Gastrocnemius medialis (tissue), 4 donors: ENCODE measurements around the gene TERT.
"Not testable (repeated sequence)": the region's sequence is repeated elsewhere in the genome, so short reads cannot be mapped to it uniquely, and the experiment has no call there.

ENCODE experiments used
- POLR2A ChIP-seq, 2 donors: fragments of 450-650 bp; IDR thresholded peaks; one replicate each; pipeline ENCODE4 v1.6.1; 2017; ENCODE audit warnings: antibody characterized with exemption in 2 of 2, mild to moderate bottlenecking in 2 of 2, moderate library complexity in 2 of 2
- TF ChIP-seq, protein P1 (sequence below), 5 experiments: fragments of 450-650 bp in 3 of 5; fragments of 200-600 bp in 2 of 5; sonication (generic) in 2 of 5; IDR thresholded peaks in 4 of 5; conservative IDR thresholded peaks in 1 of 5; 1 replicate in 4 of 5; 2 replicates in 1 of 5; pipeline ENCODE4 v1.5.1; 2016 to 2019; ENCODE audit warnings: antibody characterized with exemption in 5 of 5, mild to moderate bottlenecking in 3 of 5, moderate library complexity in 3 of 5

DNA sequence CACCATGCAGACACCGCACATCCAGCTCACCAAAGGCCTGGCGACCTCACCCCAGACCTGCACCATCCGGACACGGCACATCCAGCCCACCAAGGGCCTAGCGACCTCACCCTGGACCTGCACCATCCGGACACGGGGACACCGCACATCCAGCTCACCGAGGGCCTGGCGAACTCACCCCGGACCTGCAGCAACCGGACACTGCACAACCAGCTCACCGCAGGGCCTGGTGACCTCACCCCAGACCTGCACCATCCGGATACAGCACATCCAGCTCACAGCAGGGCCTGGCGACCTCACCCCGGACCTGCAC, 11.2 kb downstream of the TERT start:
- TF ChIP-seq, protein P1, sequence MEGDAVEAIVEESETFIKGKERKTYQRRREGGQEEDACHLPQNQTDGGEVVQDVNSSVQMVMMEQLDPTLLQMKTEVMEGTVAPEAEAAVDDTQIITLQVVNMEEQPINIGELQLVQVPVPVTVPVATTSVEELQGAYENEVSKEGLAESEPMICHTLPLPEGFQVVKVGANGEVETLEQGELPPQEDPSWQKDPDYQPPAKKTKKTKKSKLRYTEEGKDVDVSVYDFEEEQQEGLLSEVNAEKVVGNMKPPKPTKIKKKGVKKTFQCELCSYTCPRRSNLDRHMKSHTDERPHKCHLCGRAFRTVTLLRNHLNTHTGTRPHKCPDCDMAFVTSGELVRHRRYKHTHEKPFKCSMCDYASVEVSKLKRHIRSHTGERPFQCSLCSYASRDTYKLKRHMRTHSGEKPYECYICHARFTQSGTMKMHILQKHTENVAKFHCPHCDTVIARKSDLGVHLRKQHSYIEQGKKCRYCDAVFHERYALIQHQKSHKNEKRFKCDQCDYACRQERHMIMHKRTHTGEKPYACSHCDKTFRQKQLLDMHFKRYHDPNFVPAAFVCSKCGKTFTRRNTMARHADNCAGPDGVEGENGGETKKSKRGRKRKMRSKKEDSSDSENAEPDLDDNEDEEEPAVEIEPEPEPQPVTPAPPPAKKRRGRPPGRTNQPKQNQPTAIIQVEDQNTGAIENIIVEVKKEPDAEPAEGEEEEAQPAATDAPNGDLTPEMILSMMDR (IDR thresholded peaks at IDR 0.05 in 4 of 5, conservative IDR thresholded peaks at IDR 0.05 in 1 of 5): not testable (repeated sequence)
- not testable (repeated sequence) for TF ChIP-seq POLR2A (IDR thresholded peaks at IDR 0.05)
